Mesenchymal stem cell (in vitro differentiated cells and primary cell): ENCODE results near the gene FRMD4B.
"Not testable (repeated sequence)": the region's sequence is repeated elsewhere in the genome, so short reads cannot be mapped to it uniquely, and the experiment has no call there.

Experiments used
- DNase-seq: peaks from one replicate; pipeline ENCODE4 v3.0.0-alpha.2; 2013
- H2AFZ ChIP-seq: one replicate; pipeline ENCODE4 v1.6.1; 2013; ENCODE audit warnings: low read depth, mild to moderate bottlenecking, control low read depth, inconsistent platforms, low read length, moderate library complexity
- H2AK5ac ChIP-seq: 2 replicates; pipeline ENCODE4 v1.6.1; 2013; ENCODE audit warnings: low read length, moderate library complexity, mild to moderate bottlenecking, inconsistent platforms; ENCODE audit not compliant: severe bottlenecking
- H2BK120ac ChIP-seq: one replicate; pipeline ENCODE4 v1.6.1; 2013; ENCODE audit warnings: low read depth, mild to moderate bottlenecking, inconsistent platforms, low read length, moderate library complexity
- H2BK12ac ChIP-seq, 2 experiments: one replicate each; pipeline ENCODE4 v1.6.1; 2013; ENCODE audit warnings: inconsistent platforms in 2 of 2, low read length in 2 of 2, mild to moderate bottlenecking in 2 of 2, moderate library complexity in 2 of 2, control low read depth in 1 of 2
- H2BK15ac ChIP-seq: one replicate; pipeline ENCODE4 v1.6.1; 2013; ENCODE audit warnings: mild to moderate bottlenecking, low read depth, inconsistent platforms; ENCODE audit not compliant: poor library complexity, severe bottlenecking
- H2BK5ac ChIP-seq: 2 replicates; pipeline ENCODE4 v1.6.1; 2013; ENCODE audit warnings: low read depth, mild to moderate bottlenecking, low read length, control low read depth, inconsistent platforms; ENCODE audit not compliant: poor library complexity, severe bottlenecking
- H3K14ac ChIP-seq, 2 experiments: one replicate each; pipeline ENCODE4 v1.6.1; 2013; ENCODE audit warnings: inconsistent platforms in 2 of 2, low read length in 2 of 2, control low read depth in 1 of 2, mild to moderate bottlenecking in 1 of 2, moderate library complexity in 1 of 2
- H3K18ac ChIP-seq, 2 experiments: one replicate each; pipeline ENCODE4 v1.6.1; 2013; ENCODE audit warnings: inconsistent platforms in 2 of 2, low read length in 2 of 2, control low read depth in 1 of 2, low read depth in 1 of 2, mild to moderate bottlenecking in 1 of 2
- H3K23ac ChIP-seq, 2 experiments: one replicate each; pipeline ENCODE4 v1.6.1; 2013; ENCODE audit warnings: inconsistent platforms in 2 of 2, low read length in 2 of 2, mild to moderate bottlenecking in 2 of 2, moderate library complexity in 2 of 2, control low read depth in 1 of 2
- H3K27ac ChIP-seq: 2 replicates; pipeline ENCODE4 v1.5.1; 2013; ENCODE audit warnings: mild to moderate bottlenecking, moderate library complexity, low read length, control low read depth, inconsistent platforms; ENCODE audit not compliant: poor library complexity, severe bottlenecking
- H3K27me3 ChIP-seq, 2 experiments: 2 replicates each; pipeline versions ENCODE4 v1.6.1 to v1.7.0; 2013; ENCODE audit warnings: low read length in 2 of 2, mild to moderate bottlenecking in 2 of 2, moderate library complexity in 2 of 2, control low read depth in 1 of 2, inconsistent platforms in 1 of 2; ENCODE audit not compliant: control insufficient read depth in 1 of 2, insufficient read depth in 1 of 2
- H3K36me3 ChIP-seq, 2 experiments: 2 replicates each; pipeline versions ENCODE4 v1.6.1 to v1.7.0; 2013; ENCODE audit warnings: low read length in 2 of 2, control low read depth in 1 of 2, inconsistent platforms in 1 of 2, low read depth in 1 of 2, mild to moderate bottlenecking in 1 of 2; ENCODE audit not compliant: insufficient read depth in 2 of 2, control insufficient read depth in 1 of 2
- H3K4ac ChIP-seq, 2 experiments: one replicate each; pipeline ENCODE4 v1.6.1; 2013; ENCODE audit warnings: inconsistent platforms in 2 of 2, low read length in 2 of 2, mild to moderate bottlenecking in 2 of 2, moderate library complexity in 2 of 2, control low read depth in 1 of 2, low read depth in 1 of 2
- H3K4me1 ChIP-seq: 2 replicates; pipeline ENCODE4 v1.6.1; 2013; ENCODE audit warnings: low read depth, low read length, control low read depth; ENCODE audit not compliant: control insufficient read depth, insufficient read depth
- H3K4me2 ChIP-seq: 2 replicates; pipeline ENCODE4 v1.6.1; 2013; ENCODE audit warnings: low read length, mild to moderate bottlenecking, inconsistent platforms; ENCODE audit not compliant: poor library complexity, severe bottlenecking
- H3K4me3 ChIP-seq, 2 experiments: 2 replicates each; pipeline versions ENCODE4 v1.5.1 to v1.7.0; 2013; ENCODE audit warnings: low read length in 2 of 2, mild to moderate bottlenecking in 2 of 2, control low read depth in 1 of 2, low read depth in 1 of 2; ENCODE audit not compliant: insufficient read depth in 1 of 2
- H3K79me1 ChIP-seq: replicated peaks from 2 replicates; pipeline ENCODE4 v1.6.1; 2013; ENCODE audit warnings: mild to moderate bottlenecking, control low read depth, low read length, inconsistent platforms; ENCODE audit not compliant: poor library complexity, severe bottlenecking
- H3K9ac ChIP-seq: 2 replicates; pipeline ENCODE4 v1.7.0; 2013; ENCODE audit warnings: mild to moderate bottlenecking, low read length, moderate library complexity
- H3K9me3 ChIP-seq: 2 replicates; pipeline ENCODE4 v1.7.0; 2013; ENCODE audit warnings: mild to moderate bottlenecking, low read length; ENCODE audit not compliant: control insufficient read depth
- H4K8ac ChIP-seq: one replicate; pipeline ENCODE4 v1.6.1; 2013; ENCODE audit warnings: inconsistent platforms, mild to moderate bottlenecking, low read length, moderate library complexity
- H4K91ac ChIP-seq: one replicate; pipeline ENCODE4 v1.6.1; 2013; ENCODE audit warnings: mild to moderate bottlenecking, low read length, inconsistent platforms
- WGBS: methylation state at CpG from one replicate; pipeline ENCODE4 v1.1.7; 2013; ENCODE audit warnings: mixed read lengths; 5-methylcytosine and 5-hydroxymethylcytosine counted together

Gene FRMD4B

GRCh38 chr3:69283913-69284611, 101.8 kb downstream of the FRMD4B start:
- no peaks in the 10 kb centered on the region for H3K9me3 ChIP-seq
- no peak overlapping the region for H2BK120ac ChIP-seq
- no peak overlapping the region for H2AK5ac ChIP-seq
- H3K4me3 ChIP-seq: no peak overlapping the region
- H3K14ac ChIP-seq: no peak overlapping the region
- H3K18ac ChIP-seq: no peak overlapping the region
- H3K4ac ChIP-seq: no peak overlapping the region
- H4K8ac ChIP-seq: no peak overlapping the region
- H2BK5ac ChIP-seq: no peak overlapping the region
- H3K79me1 ChIP-seq: no peaks in the 10 kb centered on the region
- no peak overlapping the region for H2BK12ac ChIP-seq
- DNase-seq: no peak
- no peak overlapping the region for H4K91ac ChIP-seq
- H2AFZ ChIP-seq: no peak overlapping the region
- H3K23ac ChIP-seq: no peak overlapping the region
- no peak overlapping the region for H3K9ac ChIP-seq
- 97% methylated on average over 3 of the region's 4 CpGs for WGBS
- peaks cover 7% of the 10 kb centered on the region for H3K4me1 ChIP-seq
- H2BK15ac ChIP-seq: no peak overlapping the region
- no peak overlapping the region for H3K4me2 ChIP-seq
- H3K27ac ChIP-seq: no peak overlapping the region
- no peaks in the 10 kb centered on the region for H3K27me3 ChIP-seq
- H3K36me3 ChIP-seq: no peaks in the 10 kb centered on the region

- DNase-seq: no peak
- H3K79me1 ChIP-seq: no peaks in the 10 kb centered on the region
These were observed 102.4 kb downstream of the FRMD4B start for GRCh38 chr3:69283496-69283895.

DNA sequence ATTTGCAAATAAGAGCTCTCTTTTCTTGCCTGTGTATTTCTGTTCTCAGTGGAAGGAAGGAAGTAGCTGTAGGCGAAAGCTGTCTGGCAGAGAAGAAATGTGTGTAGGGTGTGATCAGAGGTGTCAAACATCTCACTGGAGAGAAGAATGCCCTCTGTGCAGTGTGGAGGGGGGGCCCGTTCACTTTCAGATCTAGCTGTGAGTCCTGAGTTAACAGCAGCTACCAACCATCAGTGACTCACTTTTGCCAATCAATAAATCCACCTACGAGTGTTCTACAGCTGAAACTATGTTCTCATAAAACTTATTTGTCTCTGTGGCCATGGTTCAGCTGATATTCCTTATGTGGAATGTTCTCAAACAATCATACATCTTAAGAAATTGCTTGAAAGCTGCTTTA, 103.7 kb downstream of the FRMD4B start:
- no peak overlapping the region for H3K23ac ChIP-seq
- H2AK5ac ChIP-seq: no peak overlapping the region
- 75% methylated on average over 3 of the region's 3 CpGs for WGBS

More at GRCh38 chr3:69283496-69283895, 102.4 kb downstream of the FRMD4B start:
- H3K4ac ChIP-seq: no peak overlapping the region
- H3K9me3 ChIP-seq: no peaks in the 10 kb centered on the region
- no peak overlapping the region for H4K8ac ChIP-seq
- no peak overlapping the region for H2AFZ ChIP-seq
- peaks cover 5% of the 10 kb centered on the region for H3K4me1 ChIP-seq
- H3K4me2 ChIP-seq: no peak overlapping the region
- no peak overlapping the region for H2BK5ac ChIP-seq
- H3K9ac ChIP-seq: no peak overlapping the region
- H3K27ac ChIP-seq: no peak overlapping the region
- H2AK5ac ChIP-seq: no peak overlapping the region
- H2BK15ac ChIP-seq: no peak overlapping the region
- WGBS: 68% methylated on average over 5 of the region's 5 CpGs
- H3K36me3 ChIP-seq: no peaks in the 10 kb centered on the region
- H3K4me3 ChIP-seq: no peak overlapping the region
- no peaks in the 10 kb centered on the region for H3K27me3 ChIP-seq
- H3K23ac ChIP-seq: no peak overlapping the region
- H4K91ac ChIP-seq: no peak overlapping the region
- H2BK12ac ChIP-seq: no peak overlapping the region
- H2BK120ac ChIP-seq: no peak overlapping the region
- no peak overlapping the region for H3K18ac ChIP-seq
- no peak overlapping the region for H3K14ac ChIP-seq

DNA sequence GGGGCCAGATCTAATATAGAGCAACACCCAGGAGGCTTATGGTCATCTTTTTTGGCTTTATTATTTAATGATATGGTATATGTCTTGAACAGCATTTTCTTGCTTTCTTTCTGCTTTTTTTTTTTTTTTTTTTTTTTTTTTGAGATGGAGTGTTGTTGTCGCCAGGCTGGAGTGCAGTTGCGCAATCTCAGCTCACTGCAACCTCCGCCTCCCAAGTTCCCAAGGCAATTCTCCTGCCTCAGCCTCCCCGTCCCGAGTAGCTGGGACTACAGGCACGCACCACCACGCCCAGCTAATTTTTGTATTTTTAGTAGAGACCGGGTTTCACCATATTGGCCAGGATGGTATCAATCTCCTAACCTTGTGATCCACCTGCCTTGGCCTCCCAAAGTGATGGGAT, 108.5 kb downstream of the FRMD4B start:
- 92% methylated on average over 8 of the region's 8 CpGs for WGBS
- not testable (repeated sequence) for H3K14ac ChIP-seq, H2BK15ac ChIP-seq, H3K27me3 ChIP-seq, H3K36me3 ChIP-seq, H3K79me1 ChIP-seq, H3K4ac ChIP-seq, H4K91ac ChIP-seq, H2AFZ ChIP-seq, H2BK5ac ChIP-seq, H2BK12ac ChIP-seq, H2AK5ac ChIP-seq, H4K8ac ChIP-seq, H3K18ac ChIP-seq, H3K9me3 ChIP-seq, DNase-seq, H3K27ac ChIP-seq, H3K23ac ChIP-seq, H3K4me1 ChIP-seq, H2BK120ac ChIP-seq, H3K4me3 ChIP-seq, H3K4me2 ChIP-seq
- H3K9ac ChIP-seq: peak overlapping the region; percentile 35

More for the DNA sequence above, 103.7 kb downstream of the FRMD4B start:
- peak overlapping the region; percentile 64 for H4K8ac ChIP-seq
- no peak for DNase-seq
- no peak overlapping the region for H4K91ac ChIP-seq
- H3K27ac ChIP-seq: no peak overlapping the region
- H3K14ac ChIP-seq: no peak overlapping the region
- H2BK5ac ChIP-seq: no peak overlapping the region
- H3K4me3 ChIP-seq: no peak overlapping the region
- no peak overlapping the region for H3K4ac ChIP-seq
- no peak overlapping the region for H3K9ac ChIP-seq
- no peak overlapping the region for H2AFZ ChIP-seq
- no peak overlapping the region for H3K18ac ChIP-seq
- no peaks in the 10 kb centered on the region for H3K36me3 ChIP-seq
- no peaks in the 10 kb centered on the region for H3K27me3 ChIP-seq
- H2BK120ac ChIP-seq: no peak overlapping the region
- no peaks in the 10 kb centered on the region for H3K4me1 ChIP-seq
- H3K79me1 ChIP-seq: no peaks in the 10 kb centered on the region
- no peak overlapping the region for H2BK15ac ChIP-seq
- H3K4me2 ChIP-seq: no peak overlapping the region
- no peaks in the 10 kb centered on the region for H3K9me3 ChIP-seq
- no peak overlapping the region for H2BK12ac ChIP-seq
